ENCODE data around the gene BICRAL. TPM values are rescaled to one million over a fixed set of nuclear protein-coding genes. Genes with fewer than 3 reads are reported as not detected.
A peak's percentile ranks its signal among the peaks of the same experiment; 100 is the strongest.

BICRAL gene
- total and polyA plus RNA-seq, 9 of the 15 experiments (the other 6 are each of a cell fraction or from before 2014, with no cell fraction given): 1.2 to 11.9 (median 5.6) TPM

- TF ChIP-seq CREB3 (tag; conservative IDR thresholded peaks at IDR 0.05; ENCODE audit: low read depth): no peak
- no peak for TF ChIP-seq ZBTB26 (CRISPR knock-in tag; IDR thresholded peaks at IDR 0.05)
- no peak for TF ChIP-seq FOXK1 (CRISPR knock-in tag; IDR thresholded peaks at IDR 0.05; ENCODE audit: borderline replicate concordance)
- TF ChIP-seq CREM (IDR thresholded peaks at IDR 0.05; ENCODE audit: low read depth): no peak
- no peak for TF ChIP-seq MYC (IDR thresholded peaks at IDR 0.05; ENCODE audit: low read depth, low read length)
- TF ChIP-seq MYC (CRISPR knock-in tag; IDR thresholded peaks at IDR 0.05; ENCODE audit: borderline replicate concordance, low read depth): no peak
- TF ChIP-seq SMAD3 (CRISPR knock-in tag; conservative IDR thresholded peaks at IDR 0.05): no peak
- TF ChIP-seq TRIM24 (IDR thresholded peaks at IDR 0.05): no peak
- no peak for TF ChIP-seq TEAD1 (CRISPR knock-in tag; IDR thresholded peaks at IDR 0.05)
- TF ChIP-seq RFX5 (IDR thresholded peaks at IDR 0.05; ENCODE audit: low read depth, low read length): no peak
- no peak for TF ChIP-seq BACH1 (tag; IDR thresholded peaks at IDR 0.05)
- no peak for TF ChIP-seq E2F8 (IDR thresholded peaks at IDR 0.05; ENCODE audit: low read depth, partially characterized antibody)
- 0 out of 4 replicates have a peak, but pooled peaks of 1 of the 2 experiments have one; percentile 17 for TF ChIP-seq MAZ (CRISPR knock-in tag; conservative IDR thresholded peaks at IDR 0.05 in 1 of 2, IDR thresholded peaks at IDR 0.05 in 1 of 2)
- TF ChIP-seq MBD2 (IDR thresholded peaks at IDR 0.05; ENCODE audit: borderline replicate concordance, low read depth): no peak
- TF ChIP-seq ZNF280A (IDR thresholded peaks at IDR 0.05; ENCODE audit: low read depth, partially characterized antibody): no peak
- no peak for TF ChIP-seq ZNF408 (CRISPR knock-in tag; IDR thresholded peaks at IDR 0.05; ENCODE audit: low read depth)
- TF ChIP-seq GABPB1 (CRISPR knock-in tag; IDR thresholded peaks at IDR 0.05): no peak
- no peak for TF ChIP-seq YBX1 (IDR thresholded peaks at IDR 0.05)
- no peak for TF ChIP-seq SETDB1 (IDR thresholded peaks at IDR 0.05; ENCODE audit: low read length)
- TF ChIP-seq NUFIP1 (IDR thresholded peaks at IDR 0.05; ENCODE audit: partially characterized antibody): no peak
- TF ChIP-seq SRF (CRISPR knock-in tag; IDR thresholded peaks at IDR 0.05): no peak
- no peak for TF ChIP-seq SLC30A9 (CRISPR knock-in tag; IDR thresholded peaks at IDR 0.05)
- TF ChIP-seq ETV5 (CRISPR knock-in tag; IDR thresholded peaks at IDR 0.05; ENCODE audit: low read depth): no peak
These were observed 4.6 kb upstream of the BICRAL start (continued) for GRCh38 chr6:42777126-42777822.

Measured in K562 (cell line).